Adrenal gland (tissue), 12 donors: ENCODE data around the gene ATRN. TPM values are rescaled to one million over a fixed set of nuclear protein-coding genes. Genes with fewer than 3 reads are reported as not detected.

Experiments
- DNase-seq, 7 donors: peaks; one replicate each; pipeline ENCODE4 v3.0.0-alpha.2; 2019 to 2020
- H3K27ac ChIP-seq, 5 donors: fragments of 200-600 bp; sonication (generic) in 4 of 5; 1 replicate in 3 of 5; 2 replicates in 2 of 5; pipeline versions ENCODE4 v1.5.1 to v1.8.0; 2016 to 2020; ENCODE audit warnings: mild to moderate bottlenecking in 1 of 5
- H3K27me3 ChIP-seq: fragments of 200-600 bp; 2 replicates; pipeline ENCODE4 v1.8.0; 2021
- H3K36me3 ChIP-seq, 2 donors: fragments of 200-600 bp; replicated peaks in 1 of 2; 1 replicate in 1 of 2; 2 replicates in 1 of 2; pipeline versions ENCODE4 v1.5.1 to v1.8.0; 2018 to 2022
- H3K4me1 ChIP-seq, 2 donors: fragments of 200-600 bp; replicated peaks in 1 of 2; 1 replicate in 1 of 2; 2 replicates in 1 of 2; pipeline versions ENCODE4 v1.5.1 to v1.8.0; 2018 to 2021
- H3K4me3 ChIP-seq, 4 donors: fragments of 200-600 bp; sonication (generic) in 3 of 4; one replicate each; pipeline ENCODE4 v1.5.1; 2016 to 2018
- H3K9me3 ChIP-seq, 3 donors: fragments of 200-600 bp; sonication (generic) in 1 of 3; replicated peaks in 1 of 3; 1 replicate in 2 of 3; 2 replicates in 1 of 3; pipeline versions ENCODE4 v1.5.1 to v1.8.0; 2016 to 2021
- CTCF ChIP-seq, 6 experiments: fragments of 450-650 bp in 4 of 6; fragments of 200-600 bp in 2 of 6; sonication (generic) in 1 of 6; IDR thresholded peaks; 1 replicate in 5 of 6; 2 replicates in 1 of 6; pipeline versions ENCODE4 v1.5.1 to v1.8.0; 2016 to 2021; ENCODE audit warnings: antibody characterized with exemption in 6 of 6, mild to moderate bottlenecking in 2 of 6, moderate library complexity in 1 of 6
- POLR2A ChIP-seq, 2 donors: fragments of 450-650 bp; IDR thresholded peaks; one replicate each; pipeline ENCODE4 v1.6.1; 2017; ENCODE audit warnings: antibody characterized with exemption in 2 of 2, mild to moderate bottlenecking in 2 of 2, moderate library complexity in 1 of 2
- WGBS, 4 donors: extraction: QIAGEN DNeasy Blood & Tissue Kit in 2 of 4; methylation state at CpG; one replicate each; pipeline versions ENCODE4 v1.1.5 to v1.1.7; 2013 to 2017; 5-methylcytosine and 5-hydroxymethylcytosine counted together
- intact Hi-C, 2 donors: fragments of 100-400 bp; cut with DNase I; formaldehyde crosslinking; loops; one replicate each; pipeline versions ENCODE4 v1.14.1 to v1.15.0; 2022 to 2023
- polyA plus RNA-seq, 3 donors: library from polyadenylated mRNA; stranded (reverse); fragments of 200-250 nt in 2 of 3; fragments of 350-450 nt in 1 of 3; fragmentation: Illumina TruSeq in 1 of 3; extraction: RNeasy Lipid Tissue Mini Kit (QIAGEN cat#74804) in 1 of 3; gene quantifications; one replicate each; pipeline ENCODE4 v1.2.3, GENCODE V29; 2013 to 2014
- total RNA-seq, 9 donors: library from RNA; depleted of rRNA in 4 of 9; stranded (reverse); fragments of >200 nt in 4 of 9; fragments of 120-200 nt in 1 of 9; fragmentation: NEBNext Ultra II Directional in 1 of 9; extraction: Animal tissue kit (Norgen Biotek cat#: 25700) in 1 of 9; gene quantifications; one replicate each; pipeline versions ENCODE4 v1.1.0 to v1.2.4, GENCODE V29; 2013 to 2023
- donor health status: healthy with polysubstance abuse.
- donor health status: Bipolar disorder and iron deficiency.
- donor health status: DM: yes; HTN: yes; CAD: no.
- donor health status: DM: no; HTN: no; CAD: no.
- donor health status: DM: no; HTN: no; CAD: no.
- donor health status: DM: yes; HTN: yes; CAD: no.

The ATRN gene
- total and polyA plus RNA-seq, 12 donors, result 6.2 to 81.1 (median 51.6) TPM

GRCh38 chr20:3470208-3470626, 601 bp upstream of the ATRN start:
- 26 to 43% (median 31%) methylated on average over 13 of the region's 13 CpGs for WGBS, 4 donors
- intact Hi-C loops, result no loop called here
- peaks cover 21 to 25% of the 10 kb centered on the region in 2 donors for H3K4me1 ChIP-seq
- H3K27me3 ChIP-seq, result no peaks in the 10 kb centered on the region
- peak overlapping the region; percentile 82 to 92 (median 86) for H3K4me3 ChIP-seq
- no peaks in the 10 kb centered on the region for H3K9me3 ChIP-seq
- no peaks in the 10 kb centered on the region for H3K36me3 ChIP-seq
- H3K27ac ChIP-seq, result peak overlapping the region; percentile 62 to 93 (median 82)
- peak in 2 of 7 donors; percentile 25 to 74 for DNase-seq
- TF ChIP-seq POLR2A (IDR thresholded peaks at IDR 0.05), result no peak
- no peak for TF ChIP-seq CTCF (IDR thresholded peaks at IDR 0.05)

DNA sequence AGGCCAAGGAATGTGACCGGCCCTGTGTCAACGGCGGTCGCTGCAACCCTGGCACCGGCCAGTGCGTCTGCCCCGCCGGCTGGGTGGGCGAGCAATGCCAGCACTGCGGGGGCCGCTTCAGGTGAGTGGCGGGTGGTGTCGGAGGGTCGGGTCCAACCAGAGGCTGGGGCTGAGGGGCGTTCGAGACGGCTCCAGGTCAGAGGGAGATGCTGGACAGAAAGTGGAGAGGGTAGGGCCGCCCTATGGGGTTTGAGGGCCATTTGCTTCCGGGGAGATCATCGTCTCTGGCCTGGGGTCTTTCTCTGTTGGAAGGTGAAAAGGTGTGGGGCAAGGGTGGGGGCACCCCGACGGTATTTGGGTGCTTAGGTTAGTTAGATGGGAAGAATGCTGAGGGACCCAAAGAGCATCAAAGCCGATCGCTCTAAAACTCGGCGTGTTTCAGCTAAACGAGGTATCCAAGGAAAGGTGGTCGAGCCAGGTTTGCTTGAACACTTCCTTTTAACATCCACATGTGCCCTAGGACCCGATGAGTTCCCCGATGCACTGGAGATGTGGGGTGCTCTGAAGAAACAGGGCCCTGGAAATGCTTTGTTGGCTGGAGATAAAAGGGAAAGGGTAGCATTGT, 691 bp downstream of the ATRN start:
- peak overlapping the region in 4 of 5 donors; percentile 70 to 93 (median 85) for H3K27ac ChIP-seq
- intact Hi-C loops, result no loop called here
- no peaks in the 10 kb centered on the region for H3K27me3 ChIP-seq
- DNase-seq, result peak in 2 of 7 donors; percentile 42 to 56
- no peaks in the 10 kb centered on the region for H3K36me3 ChIP-seq
- peak overlapping the region; percentile 82 to 92 (median 86) for H3K4me3 ChIP-seq
- H3K4me1 ChIP-seq, result peaks cover 21 to 25% of the 10 kb centered on the region in 2 donors
- no peaks in the 10 kb centered on the region for H3K9me3 ChIP-seq
- 0 to 1% (median 1%) methylated on average over 11 to 30 of the region's 30 CpGs for WGBS, 4 donors
- TF ChIP-seq POLR2A (IDR thresholded peaks at IDR 0.05) (no peak), CTCF (IDR thresholded peaks at IDR 0.05) (no peak)

DNA sequence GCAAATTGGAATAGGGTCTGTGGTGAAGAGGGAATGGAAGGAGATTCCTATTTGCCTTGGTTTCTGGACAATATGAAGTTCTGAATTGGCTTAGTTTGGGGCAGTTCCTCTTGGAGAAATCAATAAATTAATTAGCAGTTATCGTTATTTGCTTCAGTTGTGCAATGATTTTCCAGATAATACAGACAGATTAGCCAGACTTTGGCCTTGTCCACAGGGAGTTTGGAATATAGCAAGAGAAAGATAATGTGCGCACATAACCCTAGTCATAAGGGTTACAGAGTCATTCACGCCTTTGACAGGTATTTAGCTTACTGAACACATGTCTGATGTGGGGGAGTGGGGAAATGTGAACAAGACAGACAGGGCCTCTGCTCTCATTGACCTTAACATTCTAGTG, 1.3 kb downstream of the ATRN start:
- 39 to 47% (median 42%) methylated on average over 3 of the region's 3 CpGs for WGBS, 4 donors
- DNase-seq, result peak in 1 of 7 donors; percentile 21
- intact Hi-C loops, result no loop called here
- Histone ChIP-seq H3K9me3 (no peaks in the 10 kb centered on the region), H3K36me3 (no peaks in the 10 kb centered on the region), H3K27ac (peak overlapping the region in 3 of 5 donors; percentile 24 to 88 (median 82)), H3K4me3 (peak overlapping the region in 2 of 4 donors; percentile 82 to 92), H3K27me3 (no peaks in the 10 kb centered on the region), H3K4me1 (peaks cover 21 to 25% of the 10 kb centered on the region in 2 donors)
- TF ChIP-seq POLR2A (IDR thresholded peaks at IDR 0.05), result no peak
- TF ChIP-seq CTCF (IDR thresholded peaks at IDR 0.05), result no peak

DNA sequence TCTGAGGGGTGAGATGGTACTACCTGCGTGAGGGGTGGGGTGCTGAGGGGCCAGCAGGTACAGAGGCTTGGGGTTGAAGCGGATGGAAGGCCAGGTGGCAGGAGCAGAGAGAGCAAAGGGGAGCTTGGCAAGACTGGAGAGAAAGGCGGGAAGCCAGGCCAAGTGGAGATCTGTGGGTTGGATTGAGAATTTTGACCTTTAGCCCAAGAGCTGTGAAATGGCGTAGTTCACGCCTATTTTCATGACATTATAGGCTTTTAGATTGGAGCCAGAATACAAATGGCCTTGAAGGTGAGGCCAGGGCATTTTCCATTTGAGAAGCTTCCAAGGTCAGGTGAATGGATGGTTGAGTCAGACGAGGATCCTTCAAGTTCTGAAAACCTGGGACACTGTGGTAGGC, 2.5 kb downstream of the ATRN start:
- Histone ChIP-seq H3K4me1 (peaks cover 21 to 25% of the 10 kb centered on the region in 2 donors), H3K36me3 (no peaks in the 10 kb centered on the region), H3K27me3 (no peaks in the 10 kb centered on the region), H3K27ac (no peak overlapping the region), H3K9me3 (no peaks in the 10 kb centered on the region), H3K4me3 (no peak overlapping the region)
- no peak for DNase-seq
- no peak for TF ChIP-seq CTCF (IDR thresholded peaks at IDR 0.05)
- no peak for TF ChIP-seq POLR2A (IDR thresholded peaks at IDR 0.05)
- intact Hi-C loops, result no loop called here
- WGBS, 4 donors, result 79 to 91% (median 84%) methylated on average over 6 of the region's 6 CpGs
